Activated CD4-positive, alpha-beta T cell treated with anti-CD3 and anti-CD28 coated beads, Interleukin-10, Interleukin-2, amounts not matched to agents 100 ng/mL and 50 ng/mL, durations not matched to agents 16 hours and 8 hours (primary cell): ENCODE data around the gene CPED1.

ENCODE experiments used
- DNase-seq: peaks from one replicate; pipeline ENCODE4 v3.0.0-alpha.2; 2020

CPED1 gene

GRCh38 chr7:121334875-121335648 lies 346.6 kb downstream of the CPED1 start:
- no peak for DNase-seq

- DNase-seq, result no peak
Observed at GRCh38 chr7:121336579-121336978, 348.1 kb downstream of the CPED1 start.

- no peak for DNase-seq
Observed at GRCh38 chr7:121337398-121337797, 348.9 kb downstream of the CPED1 start.

- no peak for DNase-seq
Observed at GRCh38 chr7:121339082-121339481, 350.6 kb downstream of the CPED1 start.

- no peak for DNase-seq
Observed at GRCh38 chr7:121341933-121342332, 353.4 kb downstream of the CPED1 start.

GRCh38 chr7:121342631-121343030 lies 354.1 kb downstream of the CPED1 start:
- DNase-seq, result no peak

GRCh38 chr7:121343302-121343701 lies 354.8 kb downstream of the CPED1 start:
- no peak for DNase-seq

- DNase-seq, result no peak
Observed at GRCh38 chr7:121344093-121344492, 355.6 kb downstream of the CPED1 start.

GRCh38 chr7:121344497-121344896 lies 356.0 kb downstream of the CPED1 start:
- no peak for DNase-seq
